ENCODE data around the gene PPARD.

The PPARD gene

DNA sequence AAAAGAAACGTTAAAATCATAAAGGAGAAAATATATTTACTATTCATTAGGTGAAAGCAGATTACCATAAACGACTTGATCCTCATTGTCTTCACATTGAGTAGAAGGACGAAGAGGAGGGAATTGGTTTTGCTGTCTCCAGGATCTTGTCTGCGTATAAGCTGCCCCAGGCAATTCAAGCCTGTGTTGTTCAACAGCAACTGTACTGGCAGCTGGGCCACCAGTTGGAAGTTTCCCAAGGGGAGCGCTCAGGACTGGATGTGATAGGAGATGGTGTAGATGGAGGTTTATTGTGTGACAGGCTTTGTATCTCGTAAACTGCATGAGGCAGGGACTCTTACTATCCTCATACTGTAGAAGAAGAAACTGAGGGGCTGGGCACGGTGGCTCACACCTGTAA is 105.8 kb downstream of the PPARD start:
- Histone ChIP-seq H3K9me3 (ENCODE audit: control insufficient read depth, insufficient read depth, low read depth, low read length) (no peaks in the 10 kb centered on the region), H3K27ac (ENCODE audit: low read depth, low read length) (no peak overlapping the region), H3K36me3 (ENCODE audit: control insufficient read depth, insufficient read depth, low read length) (no peaks in the 10 kb centered on the region), H3K4me3 (ENCODE audit: low read depth, low read length) (no peak overlapping the region), H3K4me1 (ENCODE audit: control insufficient read depth, insufficient read depth, low read length) (peaks cover 11% of the 10 kb centered on the region), H3K9ac (ENCODE audit: low read length) (no peak overlapping the region), H3K27me3 (ENCODE audit: control insufficient read depth, insufficient read depth, low read length) (peaks cover 10% of the 10 kb centered on the region; the same call in 1 of the 2 replicates)

DNA sequence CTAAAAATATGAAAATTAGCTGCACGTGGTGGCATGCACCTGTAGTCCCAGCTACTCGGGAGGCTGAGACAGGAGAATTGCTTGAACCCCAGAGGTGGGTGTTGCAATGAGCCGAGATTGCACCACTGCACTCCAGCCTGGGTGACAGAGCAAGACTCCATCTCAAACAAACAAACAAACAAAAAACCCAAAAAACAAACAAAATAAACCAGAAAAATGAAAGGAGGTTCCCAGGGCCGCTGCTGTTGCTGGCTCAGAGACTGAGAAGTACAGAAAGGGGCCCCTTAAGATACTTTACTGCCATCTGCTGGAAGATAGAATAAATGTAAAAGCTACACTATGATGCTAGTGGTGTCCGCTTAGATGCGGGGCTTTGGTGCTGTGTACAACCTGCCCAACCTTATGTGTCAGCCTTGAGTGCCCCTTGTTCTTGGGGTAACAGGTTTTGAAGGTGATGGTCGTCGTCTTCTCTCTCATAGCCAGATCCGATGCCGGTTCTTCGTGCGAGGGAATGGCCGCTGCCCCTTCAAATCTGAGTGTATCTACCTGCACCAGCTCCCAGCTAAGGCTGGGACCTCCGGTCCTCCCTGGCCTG is 107.0 kb downstream of the PPARD start:
- Histone ChIP-seq H3K27ac (ENCODE audit: low read depth, low read length) (no peak overlapping the region), H3K4me1 (ENCODE audit: control insufficient read depth, insufficient read depth, low read length) (peaks cover 17% of the 10 kb centered on the region), H3K4me3 (ENCODE audit: low read depth, low read length) (no peak overlapping the region), H3K36me3 (ENCODE audit: control insufficient read depth, insufficient read depth, low read length) (no peaks in the 10 kb centered on the region), H3K9ac (ENCODE audit: low read length) (no peak overlapping the region), H3K27me3 (ENCODE audit: control insufficient read depth, insufficient read depth, low read length) (peaks cover 12% of the 10 kb centered on the region; the same call in 1 of the 2 replicates), H3K9me3 (ENCODE audit: control insufficient read depth, insufficient read depth, low read depth, low read length) (no peaks in the 10 kb centered on the region)

- Histone ChIP-seq H3K9ac (ENCODE audit: low read length) (no peak overlapping the region), H3K27me3 (ENCODE audit: control insufficient read depth, insufficient read depth, low read length) (peaks cover 12% of the 10 kb centered on the region; the same call in 1 of the 2 replicates), H3K4me1 (ENCODE audit: control insufficient read depth, insufficient read depth, low read length) (peaks cover 21% of the 10 kb centered on the region), H3K36me3 (ENCODE audit: control insufficient read depth, insufficient read depth, low read length) (peaks cover 10% of the 10 kb centered on the region), H3K27ac (ENCODE audit: low read depth, low read length) (no peak overlapping the region), H3K9me3 (ENCODE audit: control insufficient read depth, insufficient read depth, low read depth, low read length) (no peaks in the 10 kb centered on the region), H3K4me3 (ENCODE audit: low read depth, low read length) (peak overlapping the region; percentile 79)
Observed at GRCh38 chr6:35451354-35452182, 109.2 kb downstream of the PPARD start.

GRCh38 chr6:35452183-35453090 is 110.1 kb downstream of the PPARD start, which contains the start of gene FANCE:
Gene FANCE, plus strand, starts transcription at chr6:35452338. Its CDS starts 208 bp downstream, at chr6:35452546.
- Histone ChIP-seq H3K4me3 (ENCODE audit: low read depth, low read length) (peak within 1 kb of the TSS; percentile 79), H3K9me3 (ENCODE audit: control insufficient read depth, insufficient read depth, low read depth, low read length) (no peaks in the 10 kb centered on the region), H3K36me3 (ENCODE audit: control insufficient read depth, insufficient read depth, low read length) (peaks cover 14% of the 10 kb centered on the region), H3K4me1 (ENCODE audit: control insufficient read depth, insufficient read depth, low read length) (peaks cover 21% of the 10 kb centered on the region), H3K27me3 (ENCODE audit: control insufficient read depth, insufficient read depth, low read length) (peaks cover 12% of the 10 kb centered on the region; the same call in 1 of the 2 replicates), H3K9ac (ENCODE audit: low read length) (peak within 1 kb of the TSS; percentile 71), H3K27ac (ENCODE audit: low read depth, low read length) (no peak within 1 kb of the TSS)

- Histone ChIP-seq H3K27ac (ENCODE audit: low read depth, low read length) (no peak overlapping the region), H3K36me3 (ENCODE audit: control insufficient read depth, insufficient read depth, low read length) (peaks cover 16% of the 10 kb centered on the region), H3K4me1 (ENCODE audit: control insufficient read depth, insufficient read depth, low read length) (peaks cover 21% of the 10 kb centered on the region), H3K9ac (ENCODE audit: low read length) (peak overlapping the region; percentile 71), H3K4me3 (ENCODE audit: low read depth, low read length) (peak overlapping the region; percentile 79), H3K27me3 (ENCODE audit: control insufficient read depth, insufficient read depth, low read length) (peaks cover 12% of the 10 kb centered on the region; the same call in 1 of the 2 replicates), H3K9me3 (ENCODE audit: control insufficient read depth, insufficient read depth, low read depth, low read length) (no peaks in the 10 kb centered on the region)
Observed at GRCh38 chr6:35453236-35453635, 110.9 kb downstream of the PPARD start.

GRCh38 chr6:35454391-35455110 is 112.2 kb downstream of the PPARD start:
- Histone ChIP-seq H3K27ac (ENCODE audit: low read depth, low read length) (no peak overlapping the region), H3K4me1 (ENCODE audit: control insufficient read depth, insufficient read depth, low read length) (peaks cover 21% of the 10 kb centered on the region), H3K9ac (ENCODE audit: low read length) (no peak overlapping the region), H3K9me3 (ENCODE audit: control insufficient read depth, insufficient read depth, low read depth, low read length) (no peaks in the 10 kb centered on the region), H3K36me3 (ENCODE audit: control insufficient read depth, insufficient read depth, low read length) (peaks cover 28% of the 10 kb centered on the region), H3K27me3 (ENCODE audit: control insufficient read depth, insufficient read depth, low read length) (peaks cover 12% of the 10 kb centered on the region; the same call in 1 of the 2 replicates), H3K4me3 (ENCODE audit: low read depth, low read length) (no peak overlapping the region)

DNA sequence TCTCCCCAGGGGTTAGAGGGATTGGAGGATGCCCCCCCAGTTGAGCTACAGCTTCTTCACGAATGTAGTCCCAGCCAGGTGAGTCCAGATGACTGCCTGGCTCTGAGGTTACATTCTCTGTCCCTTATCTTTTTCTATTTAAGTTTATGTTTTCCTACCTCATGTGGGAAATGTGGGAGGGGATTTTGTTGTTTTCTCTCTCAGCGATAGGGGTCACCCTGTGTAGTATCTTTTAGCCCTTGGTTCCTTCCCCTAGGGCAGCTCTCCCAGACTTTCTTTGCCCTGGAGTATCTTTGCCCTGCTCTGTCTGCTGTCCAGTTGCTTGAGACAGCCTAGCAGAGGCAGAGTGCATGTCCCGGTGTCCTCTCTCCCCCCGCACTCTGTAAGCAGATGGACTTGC is 115.5 kb downstream of the PPARD start:
- Histone ChIP-seq H3K27ac (ENCODE audit: low read depth, low read length) (no peak overlapping the region), H3K36me3 (ENCODE audit: control insufficient read depth, insufficient read depth, low read length) (peaks cover 45% of the 10 kb centered on the region), H3K4me3 (ENCODE audit: low read depth, low read length) (no peak overlapping the region), H3K9ac (ENCODE audit: low read length) (no peak overlapping the region), H3K9me3 (ENCODE audit: control insufficient read depth, insufficient read depth, low read depth, low read length) (no peaks in the 10 kb centered on the region), H3K4me1 (ENCODE audit: control insufficient read depth, insufficient read depth, low read length) (peaks cover 13% of the 10 kb centered on the region), H3K27me3 (ENCODE audit: control insufficient read depth, insufficient read depth, low read length) (peaks cover 5% of the 10 kb centered on the region; the same call in 1 of the 2 replicates)

GRCh38 chr6:35461270-35461669 is 118.9 kb downstream of the PPARD start:
- Histone ChIP-seq H3K36me3 (ENCODE audit: control insufficient read depth, insufficient read depth, low read length) (peaks cover 56% of the 10 kb centered on the region), H3K9me3 (ENCODE audit: control insufficient read depth, insufficient read depth, low read depth, low read length) (no peaks in the 10 kb centered on the region), H3K9ac (ENCODE audit: low read length) (no peak overlapping the region), H3K27me3 (ENCODE audit: control insufficient read depth, insufficient read depth, low read length) (no peaks in the 10 kb centered on the region), H3K4me3 (ENCODE audit: low read depth, low read length) (no peak overlapping the region), H3K27ac (ENCODE audit: low read depth, low read length) (no peak overlapping the region), H3K4me1 (ENCODE audit: control insufficient read depth, insufficient read depth, low read length) (no peaks in the 10 kb centered on the region)

DNA sequence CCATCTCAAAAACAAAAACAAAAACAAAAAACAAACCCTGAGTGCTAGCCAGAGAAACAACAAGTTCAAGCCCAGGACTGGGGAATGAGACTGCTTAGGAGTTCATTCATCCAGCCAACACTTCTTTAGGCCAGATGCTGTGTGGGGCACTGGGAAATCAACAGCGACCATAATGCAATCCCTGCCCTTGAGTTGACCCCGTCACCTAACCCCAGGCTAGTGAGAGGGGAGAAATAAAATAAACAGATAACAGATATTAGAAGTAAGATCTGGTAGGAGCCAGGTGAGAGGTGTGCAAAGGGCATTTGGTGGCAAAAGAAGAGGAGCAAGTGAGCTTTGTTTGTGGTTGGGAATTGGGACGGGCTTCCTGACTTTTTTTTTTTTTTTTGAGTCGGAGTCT is 120.9 kb downstream of the PPARD start:
- Histone ChIP-seq H3K27me3 (ENCODE audit: control insufficient read depth, insufficient read depth, low read length) (0 out of 2 replicates have a peak, but pooled peaks cover 5% of the 10 kb centered on the region), H3K9me3 (ENCODE audit: control insufficient read depth, insufficient read depth, low read depth, low read length) (no peaks in the 10 kb centered on the region), H3K36me3 (ENCODE audit: control insufficient read depth, insufficient read depth, low read length) (peaks cover 54% of the 10 kb centered on the region), H3K9ac (ENCODE audit: low read length) (no peak overlapping the region), H3K27ac (ENCODE audit: low read depth, low read length) (no peak overlapping the region), H3K4me3 (ENCODE audit: low read depth, low read length) (no peak overlapping the region), H3K4me1 (ENCODE audit: control insufficient read depth, insufficient read depth, low read length) (peaks cover 2% of the 10 kb centered on the region; the same call in 1 of the 2 replicates)

DNA sequence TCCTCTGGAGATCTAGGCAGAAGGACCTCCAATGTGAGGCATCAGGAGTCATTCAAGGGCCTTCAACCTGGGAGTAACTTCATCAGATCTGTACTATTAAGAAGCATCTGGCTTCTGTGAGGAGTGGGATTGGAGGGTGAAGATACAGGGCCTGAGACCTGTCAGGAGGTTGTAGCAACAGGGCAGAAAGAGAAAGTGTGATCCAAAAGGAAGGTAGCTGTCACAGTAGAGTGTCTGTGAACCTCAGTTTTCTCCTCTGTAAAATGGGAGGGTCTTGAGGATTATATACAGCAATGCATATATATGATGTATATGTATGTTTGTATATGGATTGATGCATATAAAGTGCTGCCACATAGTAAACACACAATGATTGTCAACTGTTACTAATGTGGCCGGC is 123.3 kb downstream of the PPARD start:
- H3K27ac ChIP-seq (ENCODE audit: low read depth, low read length) = no peak overlapping the region
- peaks cover 11% of the 10 kb centered on the region; the same call in 1 of the 2 replicates for H3K4me1 ChIP-seq (ENCODE audit: control insufficient read depth, insufficient read depth, low read length)
- H3K4me3 ChIP-seq (ENCODE audit: low read depth, low read length) = no peak overlapping the region
- peaks cover 58% of the 10 kb centered on the region for H3K36me3 ChIP-seq (ENCODE audit: control insufficient read depth, insufficient read depth, low read length)
- H3K9me3 ChIP-seq (ENCODE audit: control insufficient read depth, insufficient read depth, low read depth, low read length) = no peaks in the 10 kb centered on the region
- no peak overlapping the region for H3K9ac ChIP-seq (ENCODE audit: low read length)
- 0 out of 2 replicates have a peak, but pooled peaks cover 5% of the 10 kb centered on the region for H3K27me3 ChIP-seq (ENCODE audit: control insufficient read depth, insufficient read depth, low read length)

Data from HUES6 (cell line).